OCI-LY7 (cell line): ENCODE results near the gene SLC44A5. TPM values are rescaled to one million over a fixed set of nuclear protein-coding genes. Genes with fewer than 3 reads are reported as not detected.

Experiments used
- BruUV-seq: library from RNA; stranded (reverse); fragments of 400-500 nt; replicated peaks from 2 replicates; lab custom pipeline; 2021; lab: Mats Ljungman, UMichigan
- CTCF ChIA-PET: fragments of 300-600 bp; sonication (Branson Sonifier 250); formaldehyde crosslinking; loops from one replicate; lab custom pipeline; 2022; ENCODE audit warnings: antibody characterized with exemption; ENCODE audit not compliant: unreplicated experiment; lab: Charles Lee
- POLR2A ChIA-PET: fragments of 300-600 bp; sonication (Branson Sonifier 250); formaldehyde crosslinking; loops from one replicate; lab custom pipeline; 2022; ENCODE audit warnings: antibody characterized with exemption; lab: Charles Lee
- DNase-seq: peaks from one replicate; pipeline ENCODE4 v3.0.0-alpha.2; 2015; ENCODE audit warnings: low spot score
- H2AFZ ChIP-seq: fragments of 200-600 bp; sonication (generic), shearing (Covaris generic); 2 replicates; pipeline ENCODE4 v1.6.1; 2014; ENCODE audit warnings: mild to moderate bottlenecking, antibody characterized with exemption, low read length, moderate library complexity
- H3K27ac ChIP-seq: fragments of 200-600 bp; sonication (generic); 2 replicates; pipeline ENCODE4 v1.5.1; 2014; ENCODE audit warnings: mixed run types, low read depth, mild to moderate bottlenecking, moderate library complexity, low read length, inconsistent platforms; ENCODE audit not compliant: poor library complexity, severe bottlenecking
- H3K36me3 ChIP-seq: fragments of 200-600 bp; sonication (generic); 2 replicates; pipeline ENCODE4 v1.6.1; 2014; ENCODE audit warnings: mild to moderate bottlenecking, antibody characterized with exemption, low read length, moderate library complexity, mixed read lengths; ENCODE audit not compliant: insufficient read depth
- H3K4me1 ChIP-seq: fragments of 200-600 bp; sonication (generic); 2 replicates; pipeline ENCODE4 v1.5.1; 2014; ENCODE audit warnings: mild to moderate bottlenecking, low read length; ENCODE audit not compliant: insufficient read depth, poor library complexity, severe bottlenecking
- H3K4me2 ChIP-seq: fragments of 200-600 bp; sonication (generic); 2 replicates; pipeline ENCODE4 v1.6.1; 2014; ENCODE audit warnings: mild to moderate bottlenecking, low read length
- H3K4me3 ChIP-seq: fragments of 200-600 bp; sonication (generic); 2 replicates; pipeline ENCODE4 v1.5.1; 2014; ENCODE audit warnings: mild to moderate bottlenecking, low read depth, low read length; ENCODE audit not compliant: poor library complexity, severe bottlenecking
- H3K79me2 ChIP-seq: fragments of 200-600 bp; sonication (generic); 2 replicates; pipeline ENCODE4 v1.6.1; 2016; ENCODE audit warnings: low read depth, mild to moderate bottlenecking, low read length, moderate library complexity, mixed read lengths; ENCODE audit not compliant: insufficient read depth
- H3K9me2 ChIP-seq: fragments of 200-600 bp; sonication (generic); 2 replicates; pipeline ENCODE4 v1.6.1; 2016; ENCODE audit warnings: mild to moderate bottlenecking, low read length, mixed read lengths; ENCODE audit not compliant: insufficient read depth
- H3K9me3 ChIP-seq: fragments of 200-600 bp; sonication (generic); 2 replicates; pipeline ENCODE4 v1.6.1; 2014; ENCODE audit warnings: mild to moderate bottlenecking, mixed run types, low read length, mixed read lengths
- H4K20me1 ChIP-seq: fragments of 200-600 bp; sonication (generic); 2 replicates; pipeline ENCODE4 v1.6.1; 2014; ENCODE audit warnings: mild to moderate bottlenecking, antibody characterized with exemption, low read length, moderate library complexity, mixed read lengths; ENCODE audit not compliant: insufficient read depth
- CTCF ChIP-seq: fragments of 200-600 bp; sonication (generic); conservative IDR thresholded peaks from 2 replicates; pipeline ENCODE4 v1.5.1; 2014; ENCODE audit warnings: mild to moderate bottlenecking, antibody characterized with exemption, low read length, moderate library complexity, mixed read lengths
- EZH2phosphoT487 ChIP-seq: fragments of 200-600 bp; sonication (generic); IDR thresholded peaks from 2 replicates; pipeline ENCODE4 v1.6.1; 2018; ENCODE audit warnings: low read depth, borderline replicate concordance, mild to moderate bottlenecking, mixed run types, antibody characterized with exemption, low read length, moderate library complexity, mixed read lengths
- intact Hi-C: fragments of 100-400 bp; cut with micrococcal nuclease; formaldehyde crosslinking; loops from one replicate; pipeline ENCODE4 v1.10.0; 2022; ENCODE audit not compliant: unreplicated experiment
- total RNA-seq, 2 experiments: library from RNA; depleted of rRNA in 1 of 2; stranded (reverse); fragments of >200 nt in 1 of 2; shearing (Covaris generic) in 1 of 2; gene quantifications; 2 replicates each; pipeline ENCODE4 v1.2.3, GENCODE V29; 2014 to 2022

The SLC44A5 gene
- total RNA-seq, 2 experiments from 2014 or later: not detected

GRCh38 chr1:75208862-75209261, 402.1 kb downstream of the SLC44A5 start:
- BruUV-seq: no TSS peak
- POLR2A ChIA-PET: no interaction called here
- TF ChIP-seq CTCF (no peak), EZH2phosphoT487 (no peak)

GRCh38 chr1:75203415-75204277, 407.3 kb downstream of the SLC44A5 start:
- BruUV-seq: no TSS peak
- TF ChIP-seq CTCF: peak; percentile 88
- no peak for TF ChIP-seq EZH2phosphoT487
- Histone ChIP-seq H3K9me3 (no peaks in the 10 kb centered on the region), H2AFZ (no peak overlapping the region), H3K4me1 (no peaks in the 10 kb centered on the region), H3K4me2 (no peak overlapping the region), H3K79me2 (no peaks in the 10 kb centered on the region), H4K20me1 (no peaks in the 10 kb centered on the region), H3K4me3 (no peak overlapping the region), H3K9me2 (no peaks in the 10 kb centered on the region), H3K27ac (no peak overlapping the region), H3K36me3 (no peaks in the 10 kb centered on the region)
- peak; percentile 37 for DNase-seq
- intact Hi-C loops: loop anchor here (1.0 kb wide), 1 partner anchor 431 kb away; no protein-coding TSS in a partner anchor
- POLR2A ChIA-PET: interaction anchor here (0.6 to 0.7 kb wide), 3 partner anchors 15 to 445 kb away, joined by 3 to 4 read pairs (median 4); no protein-coding TSS in a partner anchor
- CTCF ChIA-PET: no interaction called here

More at GRCh38 chr1:75208862-75209261, 402.1 kb downstream of the SLC44A5 start:
- DNase-seq: no peak
- Histone ChIP-seq H3K9me2 (no peaks in the 10 kb centered on the region), H3K4me1 (no peaks in the 10 kb centered on the region), H3K79me2 (no peaks in the 10 kb centered on the region), H2AFZ (no peak overlapping the region), H3K36me3 (no peaks in the 10 kb centered on the region), H3K27ac (no peak overlapping the region), H3K4me2 (no peak overlapping the region), H3K9me3 (no peaks in the 10 kb centered on the region), H4K20me1 (no peaks in the 10 kb centered on the region), H3K4me3 (no peak overlapping the region)
- CTCF ChIA-PET: no interaction called here
- intact Hi-C loops: no loop called here

- BruUV-seq: no TSS peak
- intact Hi-C loops: loop anchor here (1.0 kb wide), 1 partner anchor 430 kb away; no protein-coding TSS in a partner anchor
- H3K4me2 ChIP-seq: no peak overlapping the region
Observed at GRCh38 chr1:75202751-75203150, 408.2 kb downstream of the SLC44A5 start.

More at GRCh38 chr1:75202751-75203150, 408.2 kb downstream of the SLC44A5 start:
- Histone ChIP-seq H2AFZ (no peak overlapping the region), H3K9me3 (no peaks in the 10 kb centered on the region), H4K20me1 (no peaks in the 10 kb centered on the region), H3K9me2 (no peaks in the 10 kb centered on the region), H3K79me2 (no peaks in the 10 kb centered on the region), H3K4me1 (no peaks in the 10 kb centered on the region), H3K36me3 (no peaks in the 10 kb centered on the region), H3K4me3 (no peak overlapping the region), H3K27ac (no peak overlapping the region)
- POLR2A ChIA-PET: interaction anchor here (0.7 kb wide), 1 partner anchor 352 kb away, joined by 3 read pairs; no protein-coding TSS in a partner anchor
- CTCF ChIA-PET: no interaction called here
- TF ChIP-seq CTCF (no peak), EZH2phosphoT487 (no peak)
- DNase-seq: no peak
